ENCODE results near the gene NRP2.

The NRP2 gene

GRCh38 chr2:205687641-205687956, 5.3 kb downstream of the NRP2 start:
- DNase-seq (ENCODE audit: low read depth) = no peak

GRCh38 chr2:205688417-205689200, 6.3 kb downstream of the NRP2 start:
- no peak for DNase-seq (ENCODE audit: low read depth)

- no peak for DNase-seq (ENCODE audit: low read depth)
Observed at GRCh38 chr2:205689820-205690219, 7.5 kb downstream of the NRP2 start.

GRCh38 chr2:205692104-205692503, 9.8 kb downstream of the NRP2 start:
- no peak for DNase-seq (ENCODE audit: low read depth)

GRCh38 chr2:205694256-205694655, 12.0 kb downstream of the NRP2 start:
- no peak for DNase-seq (ENCODE audit: low read depth)

- DNase-seq (ENCODE audit: low read depth) = no peak
Observed at GRCh38 chr2:205695460-205695991, 13.2 kb downstream of the NRP2 start.

- DNase-seq (ENCODE audit: low read depth) = no peak
Observed at GRCh38 chr2:205696331-205696926, 14.1 kb downstream of the NRP2 start.

- no peak for DNase-seq (ENCODE audit: low read depth)
Observed at GRCh38 chr2:205696927-205697441, 14.7 kb downstream of the NRP2 start.

- DNase-seq (ENCODE audit: low read depth) = no peak
Observed at GRCh38 chr2:205698286-205699268, 16.3 kb downstream of the NRP2 start.

- no peak for DNase-seq (ENCODE audit: low read depth)
Observed at GRCh38 chr2:205699515-205700289, 17.4 kb downstream of the NRP2 start.

GRCh38 chr2:205700331-205701132, 18.2 kb downstream of the NRP2 start:
- no peak for DNase-seq (ENCODE audit: low read depth)

GRCh38 chr2:205701509-205701908, 19.2 kb downstream of the NRP2 start:
- no peak for DNase-seq (ENCODE audit: low read depth)

GRCh38 chr2:205702576-205702975, 20.3 kb downstream of the NRP2 start:
- DNase-seq (ENCODE audit: low read depth) = no peak

- no peak for DNase-seq (ENCODE audit: low read depth)
Observed at GRCh38 chr2:205703471-205704126, 21.3 kb downstream of the NRP2 start.

- DNase-seq (ENCODE audit: low read depth) = no peak
Observed at GRCh38 chr2:205704127-205704741, 21.9 kb downstream of the NRP2 start.

- DNase-seq (ENCODE audit: low read depth) = no peak
Observed at GRCh38 chr2:205705511-205706349, 23.4 kb downstream of the NRP2 start.

GRCh38 chr2:205706769-205707381, 24.6 kb downstream of the NRP2 start:
- no peak for DNase-seq (ENCODE audit: low read depth)

GRCh38 chr2:205708231-205708631, 25.9 kb downstream of the NRP2 start:
- DNase-seq (ENCODE audit: low read depth) = no peak

Data from activated T-helper 9 cell treated with anti-CD3 and anti-CD28 coated beads, Interleukin-2, amount 50 U/mL, for 16 hours (primary cell).